ENCODE measurements around the gene GUK1.

GUK1 gene

DNA sequence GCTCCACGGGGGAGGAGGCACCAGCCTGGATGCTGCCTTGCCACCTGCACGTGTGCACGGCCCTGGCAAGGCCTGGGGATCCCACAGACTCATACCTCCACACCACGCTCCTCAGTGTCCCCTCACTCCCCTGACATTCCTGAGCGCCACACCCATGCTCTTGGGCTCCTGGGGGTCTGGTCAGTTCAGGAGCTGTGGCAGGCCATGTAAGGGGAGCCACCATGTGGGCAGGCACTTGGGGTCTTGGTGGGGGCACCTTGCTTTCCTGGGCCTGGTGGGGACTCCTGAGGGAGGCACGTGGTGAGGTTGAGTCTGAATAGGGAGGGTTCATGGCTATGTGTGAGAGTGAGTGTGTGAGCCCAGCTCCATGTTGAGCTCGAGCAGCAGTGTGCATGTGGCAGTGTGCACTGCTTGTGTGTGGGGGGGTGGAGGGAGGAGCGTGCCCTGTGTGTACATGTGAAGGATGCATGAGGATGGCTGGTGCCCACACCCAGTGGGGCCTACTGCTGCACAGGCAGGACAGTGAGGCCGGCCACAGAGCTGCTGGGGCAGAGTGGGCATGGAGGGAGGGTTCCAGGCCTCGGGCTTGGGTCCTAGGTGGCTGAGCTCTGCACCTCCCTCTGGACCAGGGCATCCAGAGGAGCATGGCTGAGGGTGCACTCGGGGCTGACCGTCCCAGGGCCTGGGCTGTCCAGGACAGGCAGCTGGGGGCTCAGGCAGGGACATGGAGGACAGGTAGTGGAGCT lies 11.3 kb downstream of the GUK1 start:
- no peak overlapping the region for H3K4me3 ChIP-seq (ENCODE audit: low read length)
- TF ChIP-seq, protein P1, sequence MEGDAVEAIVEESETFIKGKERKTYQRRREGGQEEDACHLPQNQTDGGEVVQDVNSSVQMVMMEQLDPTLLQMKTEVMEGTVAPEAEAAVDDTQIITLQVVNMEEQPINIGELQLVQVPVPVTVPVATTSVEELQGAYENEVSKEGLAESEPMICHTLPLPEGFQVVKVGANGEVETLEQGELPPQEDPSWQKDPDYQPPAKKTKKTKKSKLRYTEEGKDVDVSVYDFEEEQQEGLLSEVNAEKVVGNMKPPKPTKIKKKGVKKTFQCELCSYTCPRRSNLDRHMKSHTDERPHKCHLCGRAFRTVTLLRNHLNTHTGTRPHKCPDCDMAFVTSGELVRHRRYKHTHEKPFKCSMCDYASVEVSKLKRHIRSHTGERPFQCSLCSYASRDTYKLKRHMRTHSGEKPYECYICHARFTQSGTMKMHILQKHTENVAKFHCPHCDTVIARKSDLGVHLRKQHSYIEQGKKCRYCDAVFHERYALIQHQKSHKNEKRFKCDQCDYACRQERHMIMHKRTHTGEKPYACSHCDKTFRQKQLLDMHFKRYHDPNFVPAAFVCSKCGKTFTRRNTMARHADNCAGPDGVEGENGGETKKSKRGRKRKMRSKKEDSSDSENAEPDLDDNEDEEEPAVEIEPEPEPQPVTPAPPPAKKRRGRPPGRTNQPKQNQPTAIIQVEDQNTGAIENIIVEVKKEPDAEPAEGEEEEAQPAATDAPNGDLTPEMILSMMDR (conservative IDR thresholded peaks at IDR 0.05; ENCODE audit: low read length): no peak
- no peak for DNase-seq (ENCODE audit: low read depth)

DNA sequence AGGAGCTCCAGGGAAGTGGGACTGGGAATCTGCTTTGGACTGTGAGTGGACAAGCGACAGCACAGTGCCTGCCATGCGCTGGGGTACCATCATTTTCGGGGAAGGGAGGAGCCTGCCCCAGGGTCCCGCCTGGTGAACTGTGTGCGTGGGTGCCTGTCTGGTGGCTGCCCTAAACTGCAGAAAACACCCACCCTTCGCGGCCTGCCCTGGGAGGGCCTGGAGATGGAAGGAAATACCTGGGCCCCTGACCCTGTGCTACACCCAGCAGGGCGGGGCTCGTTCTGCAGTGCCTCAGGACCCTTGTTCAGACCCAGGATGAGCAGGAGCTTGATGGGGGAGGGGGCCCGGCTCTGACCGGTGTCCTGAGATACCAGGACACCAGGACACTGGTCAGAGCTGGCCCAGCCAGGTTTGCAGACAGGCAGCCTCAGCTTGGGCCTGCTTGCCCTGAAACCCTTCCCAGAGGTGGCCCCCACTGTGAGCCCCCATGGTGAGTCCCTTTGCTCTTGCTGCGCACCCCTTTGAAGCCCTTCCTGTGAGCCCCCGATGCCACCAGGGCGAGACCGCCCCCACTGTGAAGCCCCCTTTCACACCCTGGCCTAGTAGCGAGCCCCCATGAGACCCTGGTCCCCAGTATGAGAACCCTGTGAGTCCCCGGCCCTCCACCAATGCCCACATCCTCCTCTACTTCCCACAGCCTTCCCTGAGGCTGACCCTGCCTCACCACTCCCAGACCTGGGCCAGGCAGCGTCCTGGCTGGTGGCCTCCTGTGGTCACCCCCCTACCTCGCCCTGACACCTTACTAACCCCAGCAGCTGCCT lies 12.2 kb downstream of the GUK1 start:
- no peak overlapping the region for H3K4me3 ChIP-seq (ENCODE audit: low read length)
- TF ChIP-seq, protein P1 (conservative IDR thresholded peaks at IDR 0.05; ENCODE audit: low read length): no peak
- DNase-seq (ENCODE audit: low read depth): no peak

DNA sequence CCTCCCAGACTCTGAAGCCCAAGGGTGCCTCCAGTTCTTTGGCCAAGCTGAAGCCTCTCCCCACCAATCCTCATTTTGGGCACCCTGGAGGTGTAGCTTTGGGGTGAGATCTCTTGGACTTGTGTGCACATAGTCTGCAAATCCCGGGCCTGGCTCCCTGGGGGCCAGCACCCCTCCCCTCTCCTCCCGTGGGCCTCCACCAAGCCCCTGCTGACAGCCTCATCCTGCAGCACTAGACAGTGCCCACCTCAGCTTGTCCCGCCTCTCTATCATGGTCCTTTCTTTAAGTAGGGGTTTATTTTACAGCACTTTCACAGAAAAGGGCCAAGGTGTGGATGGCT lies 12.8 kb downstream of the GUK1 start:
- no peak for DNase-seq (ENCODE audit: low read depth)
- TF ChIP-seq, protein P1 (conservative IDR thresholded peaks at IDR 0.05; ENCODE audit: low read length): no peak
- no peak overlapping the region for H3K4me3 ChIP-seq (ENCODE audit: low read length)

DNA sequence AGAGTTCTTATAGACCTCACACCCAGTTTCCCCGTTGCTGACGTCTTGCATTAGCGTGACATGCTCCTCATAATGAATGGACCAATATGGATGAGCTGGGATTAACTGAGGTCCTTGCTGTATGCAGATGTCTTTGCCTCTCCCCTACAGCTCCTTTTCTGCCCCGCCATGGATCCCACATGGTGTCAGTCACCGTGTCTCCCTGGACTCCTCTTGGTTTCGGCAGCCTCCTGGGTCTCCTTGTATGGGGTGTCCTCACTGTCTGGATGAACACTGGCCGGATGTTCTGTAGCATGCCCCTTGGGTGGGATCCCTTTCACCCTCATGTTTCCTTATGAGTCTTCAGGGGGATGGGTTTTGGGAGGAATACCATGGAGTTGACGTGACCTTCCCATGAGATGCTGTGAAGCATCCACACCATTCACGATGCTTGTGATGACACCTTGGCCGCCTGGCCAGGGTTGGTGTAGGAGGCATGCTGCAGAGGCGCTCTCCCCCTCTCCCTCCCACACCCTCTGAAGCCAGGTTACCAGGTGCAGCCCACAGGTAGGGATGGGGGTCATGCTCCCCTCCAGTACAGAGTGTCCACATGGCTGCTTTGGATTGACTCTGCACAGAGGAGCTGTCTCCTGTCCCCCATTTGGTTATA lies 14.1 kb downstream of the GUK1 start:
- no peak for DNase-seq (ENCODE audit: low read depth)
- TF ChIP-seq, protein P1 (conservative IDR thresholded peaks at IDR 0.05; ENCODE audit: low read length): no peak
- H3K4me3 ChIP-seq (ENCODE audit: low read length): no peak overlapping the region

DNA sequence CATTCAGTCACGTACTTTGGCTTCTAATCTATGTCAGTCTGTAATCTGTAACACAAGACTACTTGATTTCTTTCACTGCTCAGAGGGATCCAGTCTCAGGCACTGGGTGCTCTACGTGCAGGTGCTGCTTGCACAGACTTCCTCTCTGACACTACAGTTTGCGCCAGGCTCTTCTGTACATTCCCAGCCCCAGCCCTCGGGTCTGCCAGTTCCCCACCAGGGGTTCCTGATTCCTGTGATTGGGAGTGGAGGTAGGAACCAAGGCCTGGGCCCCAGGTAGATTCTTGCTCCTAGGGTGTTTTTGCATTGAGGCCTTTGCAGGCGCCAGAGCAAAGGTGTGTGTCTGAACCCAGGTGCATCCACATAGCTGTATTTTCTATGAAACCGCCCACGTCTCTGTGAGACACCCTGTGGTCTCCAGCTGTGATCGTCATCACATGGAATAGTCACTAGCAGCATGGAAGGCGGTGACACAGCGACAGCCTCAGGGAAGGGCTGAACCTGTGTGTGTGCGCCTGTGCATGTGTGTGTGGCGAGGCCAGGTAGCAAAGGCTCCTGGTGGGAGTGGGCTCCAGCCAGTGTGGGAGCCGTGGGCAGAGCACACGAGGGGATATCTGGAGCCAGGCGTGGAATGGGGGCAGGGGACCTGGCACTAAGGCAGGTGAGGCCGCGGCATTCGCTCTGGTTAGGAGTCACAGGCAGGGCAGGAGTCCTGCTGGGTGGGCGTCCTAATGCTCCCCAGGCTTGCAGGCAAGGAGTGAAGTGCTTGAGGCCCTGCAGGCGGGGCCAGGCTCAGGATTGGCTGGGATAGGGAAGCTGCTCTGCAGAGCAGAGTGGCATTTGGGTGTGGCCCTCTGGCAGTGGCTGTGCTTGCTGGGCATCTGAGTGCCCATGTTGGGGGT lies 14.8 kb downstream of the GUK1 start:
- DNase-seq (ENCODE audit: low read depth): no peak
- TF ChIP-seq, protein P1 (conservative IDR thresholded peaks at IDR 0.05; ENCODE audit: low read length): no peak

DNA sequence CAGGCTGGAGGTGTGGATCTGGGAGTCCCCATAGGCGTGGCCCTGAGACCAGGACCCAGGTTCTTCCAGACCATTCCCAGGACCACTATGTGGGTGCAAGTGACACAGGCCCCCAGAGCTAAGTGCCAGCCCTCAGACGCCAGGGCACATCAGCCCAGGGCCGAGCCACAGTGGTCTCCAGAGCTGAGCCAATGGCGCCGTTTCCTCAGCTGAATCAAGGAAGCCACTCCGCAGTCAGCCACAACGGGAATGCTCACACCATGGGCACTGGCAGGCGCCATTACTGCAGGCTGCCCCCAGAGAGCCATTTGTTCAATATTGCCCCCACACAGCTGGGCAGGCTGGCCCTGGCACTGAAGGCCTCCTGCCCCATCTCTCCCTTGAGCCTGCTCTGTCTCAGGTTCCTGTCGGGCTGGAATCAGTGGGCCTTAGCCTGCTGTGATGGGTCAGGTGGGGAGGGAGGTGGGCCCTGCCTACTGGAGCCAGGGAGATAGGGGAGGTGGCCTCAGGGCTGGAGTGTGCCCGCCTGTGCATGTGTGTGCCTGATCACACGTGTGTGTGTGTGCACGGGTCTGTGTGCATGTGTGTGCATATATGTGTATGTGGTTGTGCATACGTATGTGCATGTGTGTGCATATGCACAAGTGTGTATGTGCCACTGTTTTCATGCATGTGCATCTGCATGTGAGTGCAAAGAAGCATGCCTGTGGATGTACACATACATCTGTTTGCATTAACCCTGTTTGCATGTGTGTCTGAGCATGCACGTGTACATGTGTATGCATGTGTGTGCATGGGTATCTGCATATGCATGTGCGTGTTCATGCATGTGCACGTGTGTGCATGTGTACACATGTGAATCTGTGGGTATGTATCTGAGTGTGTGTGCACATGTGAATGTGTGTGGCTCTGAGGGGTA lies 15.8 kb downstream of the GUK1 start:
- no peak overlapping the region for H3K4me3 ChIP-seq (ENCODE audit: low read length)
- TF ChIP-seq, protein P1 (conservative IDR thresholded peaks at IDR 0.05; ENCODE audit: low read length): no peak
- no peak for DNase-seq (ENCODE audit: low read depth)

More for the DNA sequence above, 14.8 kb downstream of the GUK1 start:
- no peak overlapping the region for H3K4me3 ChIP-seq (ENCODE audit: low read length)
